Astrocyte of the spinal cord (primary cell): Measurements from ENCODE around the gene SORBS2.

Experiments used
- DNase-seq: peaks from one replicate; pipeline ENCODE4 v3.0.0; 2011; ENCODE audit warnings: low read depth, low spot score
- H3K4me3 ChIP-seq: 2 replicates; pipeline ENCODE4 v1.5.1; 2011; ENCODE audit warnings: low read depth, mild to moderate bottlenecking, low read length, moderate library complexity
- in situ Hi-C: cut with HindIII; loops from 2 replicates; pipeline ENCODE4 v1.10.0; 2017; ENCODE audit warnings: low sequenced_read_pairs
- TF ChIP-seq, protein P1 (sequence below): IDR thresholded peaks from 2 replicates; pipeline ENCODE4 v1.5.1; 2012; ENCODE audit warnings: low read depth, mild to moderate bottlenecking, low read length, inconsistent platforms

The SORBS2 gene

GRCh38 chr4:185805979-185806378 lies 6.0 kb downstream of the SORBS2 start:
- no peak for DNase-seq
- H3K4me3 ChIP-seq, result no peak overlapping the region
- in situ Hi-C loops, result no loop called here
- TF ChIP-seq, protein P1, sequence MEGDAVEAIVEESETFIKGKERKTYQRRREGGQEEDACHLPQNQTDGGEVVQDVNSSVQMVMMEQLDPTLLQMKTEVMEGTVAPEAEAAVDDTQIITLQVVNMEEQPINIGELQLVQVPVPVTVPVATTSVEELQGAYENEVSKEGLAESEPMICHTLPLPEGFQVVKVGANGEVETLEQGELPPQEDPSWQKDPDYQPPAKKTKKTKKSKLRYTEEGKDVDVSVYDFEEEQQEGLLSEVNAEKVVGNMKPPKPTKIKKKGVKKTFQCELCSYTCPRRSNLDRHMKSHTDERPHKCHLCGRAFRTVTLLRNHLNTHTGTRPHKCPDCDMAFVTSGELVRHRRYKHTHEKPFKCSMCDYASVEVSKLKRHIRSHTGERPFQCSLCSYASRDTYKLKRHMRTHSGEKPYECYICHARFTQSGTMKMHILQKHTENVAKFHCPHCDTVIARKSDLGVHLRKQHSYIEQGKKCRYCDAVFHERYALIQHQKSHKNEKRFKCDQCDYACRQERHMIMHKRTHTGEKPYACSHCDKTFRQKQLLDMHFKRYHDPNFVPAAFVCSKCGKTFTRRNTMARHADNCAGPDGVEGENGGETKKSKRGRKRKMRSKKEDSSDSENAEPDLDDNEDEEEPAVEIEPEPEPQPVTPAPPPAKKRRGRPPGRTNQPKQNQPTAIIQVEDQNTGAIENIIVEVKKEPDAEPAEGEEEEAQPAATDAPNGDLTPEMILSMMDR, result no peak

GRCh38 chr4:185805262-185805802 lies 6.7 kb downstream of the SORBS2 start:
- DNase-seq, result no peak
- TF ChIP-seq, protein P1, result no peak
- in situ Hi-C loops, result no loop called here
- no peak overlapping the region for H3K4me3 ChIP-seq

DNA sequence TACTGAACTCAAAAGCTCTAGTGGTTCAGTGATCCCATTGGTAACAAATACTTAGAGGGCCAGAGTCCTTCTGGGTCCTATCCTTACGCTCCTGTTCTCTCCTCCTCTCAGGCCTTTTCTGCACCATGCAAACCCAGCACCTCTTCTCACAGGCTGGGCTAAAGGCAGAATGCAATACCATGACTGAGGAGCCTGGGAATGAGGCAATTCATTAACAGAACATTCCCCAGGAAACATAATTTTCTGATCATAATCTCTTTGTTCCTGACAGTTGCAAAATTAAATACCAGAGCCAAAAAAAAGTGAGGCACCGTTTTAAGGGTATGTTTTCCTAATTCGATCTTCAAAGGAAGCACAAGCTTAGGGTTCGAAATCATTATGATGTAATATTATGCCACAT lies 9.0 kb downstream of the SORBS2 start:
- in situ Hi-C loops, result no loop called here
- DNase-seq, result no peak
- TF ChIP-seq, protein P1, result no peak
- no peak overlapping the region for H3K4me3 ChIP-seq

- no peak for DNase-seq
- in situ Hi-C loops, result no loop called here
- no peak overlapping the region for H3K4me3 ChIP-seq
- TF ChIP-seq, protein P1, result no peak
These were observed 10.5 kb downstream of the SORBS2 start for GRCh38 chr4:185801471-185801870.

GRCh38 chr4:185800266-185800945 lies 11.6 kb downstream of the SORBS2 start:
- no peak for DNase-seq
- TF ChIP-seq, protein P1, result no peak
- in situ Hi-C loops, result no loop called here
- H3K4me3 ChIP-seq, result no peak overlapping the region

- DNase-seq, result no peak
- TF ChIP-seq, protein P1, result no peak
- H3K4me3 ChIP-seq, result no peak overlapping the region
- in situ Hi-C loops, result no loop called here
These were observed 12.6 kb downstream of the SORBS2 start for GRCh38 chr4:185799442-185799841.
